Colonic mucosa (tissue), 4 donors: ENCODE data around the gene DPY19L1. TPM values are rescaled to one million over a fixed set of nuclear protein-coding genes. Genes with fewer than 3 reads are reported as not detected.

Experiments used
- DNase-seq: peaks from one replicate; pipeline ENCODE4 v3.0.0-alpha.2; 2020
- H3K27ac ChIP-seq: fragments of 200-600 bp; one replicate; pipeline ENCODE4 v1.8.0; 2021
- H3K27me3 ChIP-seq: fragments of 200-600 bp; one replicate; pipeline ENCODE4 v1.8.0; 2021
- H3K36me3 ChIP-seq: fragments of 200-600 bp; one replicate; pipeline ENCODE4 v1.8.0; 2021
- H3K4me1 ChIP-seq: fragments of 200-600 bp; one replicate; pipeline ENCODE4 v1.8.0; 2021; ENCODE audit warnings: mild to moderate bottlenecking
- H3K4me3 ChIP-seq: fragments of 200-600 bp; one replicate; pipeline ENCODE4 v1.8.0; 2021
- H3K9ac ChIP-seq, 2 donors: one replicate each; pipeline ENCODE4 v1.7.0; 2013; ENCODE audit warnings: control low read depth in 2 of 2, low read depth in 2 of 2, low read length in 2 of 2
- H3K9me3 ChIP-seq: fragments of 200-600 bp; one replicate; pipeline ENCODE4 v1.8.0; 2021
- intact Hi-C: fragments of 100-400 bp; cut with DNase I; formaldehyde crosslinking; loops from one replicate; pipeline ENCODE4 v1.14.1; 2022
- total RNA-seq, 2 donors: library from RNA; stranded (reverse); fragmentation: NEBNext Ultra II Directional in 1 of 2; extraction: Animal tissue kit (Norgen Biotek cat#: 25700) in 1 of 2; gene quantifications; one replicate each; pipeline ENCODE4 v1.2.1, GENCODE V29; 2021
- TF ChIP-seq, protein P1 (sequence below): fragments of 200-600 bp; IDR thresholded peaks from one replicate; pipeline ENCODE4 v1.8.0; 2022; ENCODE audit warnings: antibody characterized with exemption, mild to moderate bottlenecking
- donor health status: healthy.
- donor health status: DM: no; HTN: no; CAD: no.
- donor health status: DM: no; HTN: no; CAD: no.

DPY19L1 gene
- total RNA-seq, 2 donors from 2014 or later = 21.9 to 26.2 TPM

DNA sequence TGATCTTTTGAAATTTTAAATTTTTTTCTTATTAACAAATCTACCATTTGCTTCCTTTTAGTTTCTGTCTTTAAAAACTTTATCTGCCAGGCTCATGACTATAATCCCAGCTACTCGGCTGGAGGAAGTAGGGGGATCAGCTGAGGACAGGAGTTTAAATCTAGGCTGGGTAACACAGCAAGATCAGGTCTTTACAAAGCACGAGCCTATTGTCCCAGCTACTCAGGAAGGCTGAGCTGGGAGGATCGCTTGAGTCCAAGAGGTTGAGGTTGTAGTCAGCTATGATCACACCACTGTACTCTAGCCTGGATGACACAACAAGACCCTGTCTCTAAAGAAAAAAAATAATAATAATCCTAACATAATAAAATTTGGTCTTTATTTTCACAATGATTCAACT, 17.5 kb downstream of the DPY19L1 start:
- TF ChIP-seq, protein P1, sequence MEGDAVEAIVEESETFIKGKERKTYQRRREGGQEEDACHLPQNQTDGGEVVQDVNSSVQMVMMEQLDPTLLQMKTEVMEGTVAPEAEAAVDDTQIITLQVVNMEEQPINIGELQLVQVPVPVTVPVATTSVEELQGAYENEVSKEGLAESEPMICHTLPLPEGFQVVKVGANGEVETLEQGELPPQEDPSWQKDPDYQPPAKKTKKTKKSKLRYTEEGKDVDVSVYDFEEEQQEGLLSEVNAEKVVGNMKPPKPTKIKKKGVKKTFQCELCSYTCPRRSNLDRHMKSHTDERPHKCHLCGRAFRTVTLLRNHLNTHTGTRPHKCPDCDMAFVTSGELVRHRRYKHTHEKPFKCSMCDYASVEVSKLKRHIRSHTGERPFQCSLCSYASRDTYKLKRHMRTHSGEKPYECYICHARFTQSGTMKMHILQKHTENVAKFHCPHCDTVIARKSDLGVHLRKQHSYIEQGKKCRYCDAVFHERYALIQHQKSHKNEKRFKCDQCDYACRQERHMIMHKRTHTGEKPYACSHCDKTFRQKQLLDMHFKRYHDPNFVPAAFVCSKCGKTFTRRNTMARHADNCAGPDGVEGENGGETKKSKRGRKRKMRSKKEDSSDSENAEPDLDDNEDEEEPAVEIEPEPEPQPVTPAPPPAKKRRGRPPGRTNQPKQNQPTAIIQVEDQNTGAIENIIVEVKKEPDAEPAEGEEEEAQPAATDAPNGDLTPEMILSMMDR = no peak
- intact Hi-C loops = no loop called here
- Histone ChIP-seq H3K4me1 (no peaks in the 10 kb centered on the region), H3K27ac (no peak overlapping the region), H3K9ac (no peak overlapping the region), H3K4me3 (no peak overlapping the region), H3K36me3 (no peaks in the 10 kb centered on the region), H3K27me3 (no peaks in the 10 kb centered on the region), H3K9me3 (no peaks in the 10 kb centered on the region)
- no peak for DNase-seq

DNA sequence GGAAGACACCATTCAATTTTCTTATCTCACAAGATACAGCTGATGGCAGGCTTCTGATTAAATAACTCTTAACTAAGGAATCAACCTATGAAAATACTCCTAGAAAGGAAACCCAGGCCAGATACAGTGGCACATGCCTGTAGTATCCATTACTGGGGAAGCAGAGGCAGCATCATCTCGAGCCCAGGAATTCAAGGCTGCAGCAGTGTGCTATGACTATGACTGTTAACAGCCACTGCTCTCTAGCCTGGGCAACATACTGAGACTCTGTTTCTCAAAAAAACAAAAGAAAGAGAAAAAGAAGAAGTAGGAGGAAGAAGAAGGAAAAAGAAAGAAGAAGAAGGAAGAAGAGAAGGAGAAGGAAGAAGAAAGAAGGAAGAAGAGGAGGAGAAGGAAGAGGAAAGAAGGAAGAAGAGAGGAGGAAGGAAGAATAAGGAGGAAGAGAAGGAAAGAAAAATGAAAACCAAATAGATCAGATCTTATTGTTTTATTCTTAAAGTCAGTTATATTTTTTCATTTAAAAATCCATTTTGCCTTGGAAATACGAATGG, 18.0 kb downstream of the DPY19L1 start:
- no peak overlapping the region for H3K4me3 ChIP-seq
- intact Hi-C loops = no loop called here
- H3K9me3 ChIP-seq = no peaks in the 10 kb centered on the region
- no peaks in the 10 kb centered on the region for H3K27me3 ChIP-seq
- TF ChIP-seq, protein P1 = no peak
- no peak for DNase-seq
- H3K9ac ChIP-seq = no peak overlapping the region
- H3K4me1 ChIP-seq = no peaks in the 10 kb centered on the region
- H3K36me3 ChIP-seq = no peaks in the 10 kb centered on the region
- no peak overlapping the region for H3K27ac ChIP-seq

DNA sequence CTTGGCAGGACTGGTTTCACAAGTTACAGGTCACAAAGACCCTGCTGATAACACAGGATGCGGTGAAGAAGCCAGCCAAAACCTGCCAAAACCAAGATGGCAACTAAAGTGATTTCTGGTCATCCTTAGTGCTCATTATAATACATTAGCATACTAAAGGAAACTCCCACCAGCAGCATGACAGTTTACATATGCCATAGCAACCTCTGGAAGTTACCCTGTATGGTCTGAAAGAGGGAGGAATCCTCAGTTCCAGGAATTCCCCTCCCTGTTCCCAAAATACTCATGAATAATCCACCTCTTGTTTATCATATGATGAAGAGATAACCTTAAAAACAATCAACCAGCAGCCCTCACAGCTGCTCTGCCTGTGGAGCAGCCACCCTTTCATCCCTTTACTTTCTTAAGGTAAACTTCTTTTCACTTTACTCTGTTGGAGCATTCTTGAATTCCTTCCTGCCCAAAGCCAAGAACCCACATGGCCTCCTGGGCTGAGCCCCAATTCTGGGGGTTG, 21.9 kb downstream of the DPY19L1 start:
- no peak for DNase-seq
- no peaks in the 10 kb centered on the region for H3K4me1 ChIP-seq
- H3K9ac ChIP-seq = no peak overlapping the region
- H3K4me3 ChIP-seq = no peak overlapping the region
- H3K36me3 ChIP-seq = no peaks in the 10 kb centered on the region
- H3K27me3 ChIP-seq = no peaks in the 10 kb centered on the region
- TF ChIP-seq, protein P1 = no peak
- intact Hi-C loops = no loop called here
- no peak overlapping the region for H3K27ac ChIP-seq
- no peaks in the 10 kb centered on the region for H3K9me3 ChIP-seq

DNA sequence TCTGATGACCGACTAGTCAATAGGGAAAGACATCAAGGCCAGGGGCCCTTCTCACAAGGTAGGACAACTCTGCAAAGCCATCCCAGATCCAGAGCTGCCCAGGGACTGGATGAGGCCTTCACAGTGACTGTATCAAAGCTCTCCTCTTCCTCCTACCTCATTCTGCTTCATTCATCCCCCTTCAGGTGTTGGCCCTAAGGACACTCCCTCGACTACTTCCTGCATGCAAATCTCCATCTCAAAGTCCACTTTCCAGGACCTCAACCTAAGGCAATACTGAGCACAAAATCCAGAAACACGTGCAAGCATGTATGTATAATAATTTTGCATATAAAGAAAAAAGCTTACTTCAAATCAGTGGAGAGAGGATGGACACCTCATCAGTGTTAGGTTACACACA, 25.1 kb downstream of the DPY19L1 start:
- peak overlapping the region; percentile 59 for H3K27ac ChIP-seq
- no peaks in the 10 kb centered on the region for H3K9me3 ChIP-seq
- no peak overlapping the region for H3K4me3 ChIP-seq
- H3K27me3 ChIP-seq = no peaks in the 10 kb centered on the region
- no peak overlapping the region for H3K9ac ChIP-seq
- H3K4me1 ChIP-seq = no peaks in the 10 kb centered on the region
- intact Hi-C loops = no loop called here
- H3K36me3 ChIP-seq = no peaks in the 10 kb centered on the region
- TF ChIP-seq, protein P1 = no peak
- DNase-seq = peak; percentile 57

DNA sequence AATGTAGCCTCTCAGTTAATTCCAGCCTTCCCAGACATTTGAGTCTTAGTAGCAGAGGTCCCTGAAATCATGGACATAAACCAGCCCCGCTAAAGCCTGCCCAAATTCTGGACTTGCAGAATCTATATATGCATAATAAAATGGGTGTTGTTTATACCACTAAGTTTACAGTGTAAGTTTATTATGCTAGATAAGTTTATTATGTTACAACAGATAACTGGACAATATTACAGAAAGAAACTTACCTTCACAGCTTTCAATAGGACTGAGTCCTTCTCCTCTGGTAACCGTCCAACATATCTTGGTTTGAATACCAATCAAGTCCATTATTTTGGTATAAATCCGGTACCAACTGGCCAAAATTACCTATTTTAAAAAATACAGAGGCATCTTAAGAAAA, 26.2 kb downstream of the DPY19L1 start:
- intact Hi-C loops = no loop called here
- H3K4me1 ChIP-seq = no peaks in the 10 kb centered on the region
- H3K27me3 ChIP-seq = no peaks in the 10 kb centered on the region
- H3K4me3 ChIP-seq = no peak overlapping the region
- no peaks in the 10 kb centered on the region for H3K9me3 ChIP-seq
- TF ChIP-seq, protein P1 = no peak
- DNase-seq = no peak
- H3K9ac ChIP-seq = no peak overlapping the region
- H3K36me3 ChIP-seq = no peaks in the 10 kb centered on the region
- H3K27ac ChIP-seq = peak overlapping the region; percentile 59
